ENCODE measurements around the gene CDY2A.
"Not testable (repeated sequence)": the region's sequence is repeated elsewhere in the genome, so short reads cannot be mapped to it uniquely, and the experiment has no call there.

CDY2A gene, protein sequence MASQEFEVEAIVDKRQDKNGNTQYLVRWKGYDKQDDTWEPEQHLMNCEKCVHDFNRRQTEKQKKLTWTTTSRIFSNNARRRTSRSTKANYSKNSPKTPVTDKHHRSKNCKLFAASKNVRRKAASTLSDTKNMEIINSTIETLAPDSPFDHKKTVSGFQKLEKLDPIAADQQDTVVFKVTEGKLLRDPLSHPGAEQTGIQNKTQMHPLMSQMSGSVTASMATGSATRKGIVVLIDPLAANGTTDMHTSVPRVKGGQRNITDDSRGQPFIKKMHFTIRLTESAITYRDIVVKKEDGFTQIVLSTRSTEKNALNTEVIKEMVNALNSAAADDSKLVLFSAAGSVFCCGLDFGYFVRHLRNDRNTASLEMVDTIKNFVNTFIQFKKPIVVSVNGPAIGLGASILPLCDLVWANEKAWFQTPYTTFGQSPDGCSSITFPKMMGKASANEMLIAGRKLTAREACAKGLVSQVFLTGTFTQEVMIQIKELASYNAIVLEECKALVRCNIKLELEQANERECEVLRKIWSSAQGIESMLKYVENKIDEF

DNA sequence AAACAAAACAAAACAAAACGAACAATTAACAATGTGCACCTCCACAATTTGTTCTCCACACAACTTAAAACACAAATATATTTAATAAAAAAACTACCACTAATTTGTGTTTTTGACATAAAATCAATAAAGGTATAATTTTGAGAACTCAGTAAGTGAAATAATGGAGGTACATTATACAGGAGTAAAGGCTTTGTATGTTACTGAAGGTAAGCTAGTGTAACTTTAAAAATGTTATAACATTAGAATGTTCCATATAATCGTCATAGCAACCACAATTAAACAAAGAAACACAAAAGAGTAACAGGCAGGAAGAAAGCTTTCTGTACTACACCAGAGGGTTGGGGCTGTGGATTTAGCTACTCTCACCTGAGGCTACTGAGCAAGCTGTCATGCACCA, at the start of gene CDY2A:
Gene CDY2A, plus strand, starts transcription at position 301 of the 400 bp plus-strand sequence. CDS start 328 bp downstream, outside the sequence.
- not testable (repeated sequence) for DNase-seq

DNA sequence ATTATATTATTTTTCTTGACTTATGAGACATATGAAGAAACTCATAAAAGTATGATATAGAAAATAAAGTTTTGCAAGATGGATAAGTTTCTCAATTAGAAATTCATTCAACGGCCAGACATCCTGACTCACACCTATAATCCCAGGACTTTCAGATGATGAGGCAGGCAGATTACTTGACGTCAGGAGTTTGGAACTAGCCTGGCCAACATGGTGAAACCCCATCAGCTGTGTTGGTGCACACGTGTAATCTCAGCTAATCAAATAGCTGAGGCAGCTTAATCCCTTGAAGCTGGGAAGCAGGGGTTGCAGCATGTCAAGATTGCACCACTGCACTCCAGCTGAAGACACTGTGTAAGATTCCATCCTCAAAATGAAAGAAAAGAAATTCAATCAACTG, 28.0 kb upstream of the CDY2A start:
- not testable (repeated sequence) for DNase-seq

DNA sequence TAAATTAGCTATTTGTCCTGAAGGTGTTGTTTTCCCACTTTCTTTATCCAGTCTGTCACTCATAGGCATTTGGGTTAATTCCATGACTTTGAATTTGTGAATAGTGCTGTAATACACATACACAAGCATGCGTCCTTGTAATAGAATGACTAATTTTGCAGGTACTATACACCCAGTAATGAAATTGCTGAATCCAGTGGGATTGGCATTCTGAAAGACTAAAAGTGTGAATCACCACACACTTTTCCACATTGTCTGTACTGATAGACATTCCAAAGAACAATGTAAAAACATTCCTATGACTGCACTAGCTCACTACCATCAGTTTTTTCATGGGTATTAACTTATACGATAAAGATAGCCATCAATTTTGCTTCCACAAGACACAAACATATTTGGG, 27.3 kb upstream of the CDY2A start:
- not testable (repeated sequence) for DNase-seq

DNA sequence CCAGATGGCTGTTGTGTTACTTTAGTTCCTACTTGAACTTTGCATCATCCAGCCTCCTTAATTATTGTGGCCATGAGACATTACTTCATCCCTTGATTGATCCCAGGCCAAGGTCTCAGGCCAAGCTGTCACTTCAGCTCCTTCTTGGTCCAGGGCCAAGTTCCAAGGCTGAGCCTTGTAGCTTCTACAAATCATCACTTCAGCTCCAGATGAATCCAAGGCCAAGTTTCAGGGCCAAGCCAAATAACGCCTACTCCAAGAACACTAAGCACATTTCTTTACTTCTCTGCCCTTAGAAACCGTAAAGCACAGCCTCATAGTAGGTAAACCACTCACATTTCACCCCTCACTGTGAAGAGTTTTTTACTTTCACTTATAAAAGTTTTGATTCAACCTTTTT, 1.7 kb upstream of the CDY2A start:
- not testable (repeated sequence) for DNase-seq

DNA sequence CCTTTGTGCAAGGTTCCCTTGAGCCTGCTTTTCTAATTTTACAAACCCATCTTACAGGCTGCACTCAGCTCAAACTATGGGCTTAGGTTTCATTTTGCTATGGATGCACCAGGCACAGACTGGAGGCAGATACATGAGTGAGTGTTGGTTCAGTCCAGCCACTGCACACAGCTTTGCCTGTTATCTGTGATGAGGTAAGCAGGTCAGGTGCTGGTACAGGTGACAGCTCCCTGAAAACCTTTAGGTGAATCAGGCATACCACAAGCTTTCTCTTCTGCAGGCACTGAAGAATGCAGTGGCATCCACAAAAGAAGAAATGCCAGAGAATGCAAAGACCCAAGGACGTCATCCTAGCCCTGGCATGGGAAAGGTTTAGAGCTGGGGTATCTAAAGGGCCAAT, 3.3 kb downstream of the CDY2A start:
- not testable (repeated sequence) for DNase-seq

DNA sequence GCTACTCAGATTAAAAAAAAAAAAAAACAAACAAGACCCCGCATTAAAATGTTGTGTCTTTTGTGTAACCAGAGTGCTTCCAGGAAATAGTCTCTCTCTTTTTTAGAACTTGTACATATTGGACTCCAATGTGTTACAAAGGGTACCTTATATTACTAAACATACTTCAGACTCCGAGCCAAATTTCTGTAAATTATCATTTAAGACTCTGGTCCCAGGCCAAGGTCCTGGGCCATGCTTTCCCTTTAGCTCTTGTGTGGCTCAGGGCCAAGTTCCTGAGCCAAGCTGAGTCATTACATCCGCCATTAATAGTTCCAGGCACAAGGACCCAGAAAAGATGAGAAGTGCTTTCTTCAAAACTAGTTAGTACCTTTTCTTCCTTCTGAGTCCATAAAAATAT, 4.6 kb downstream of the CDY2A start:
- DNase-seq, result not testable (repeated sequence)

DNA sequence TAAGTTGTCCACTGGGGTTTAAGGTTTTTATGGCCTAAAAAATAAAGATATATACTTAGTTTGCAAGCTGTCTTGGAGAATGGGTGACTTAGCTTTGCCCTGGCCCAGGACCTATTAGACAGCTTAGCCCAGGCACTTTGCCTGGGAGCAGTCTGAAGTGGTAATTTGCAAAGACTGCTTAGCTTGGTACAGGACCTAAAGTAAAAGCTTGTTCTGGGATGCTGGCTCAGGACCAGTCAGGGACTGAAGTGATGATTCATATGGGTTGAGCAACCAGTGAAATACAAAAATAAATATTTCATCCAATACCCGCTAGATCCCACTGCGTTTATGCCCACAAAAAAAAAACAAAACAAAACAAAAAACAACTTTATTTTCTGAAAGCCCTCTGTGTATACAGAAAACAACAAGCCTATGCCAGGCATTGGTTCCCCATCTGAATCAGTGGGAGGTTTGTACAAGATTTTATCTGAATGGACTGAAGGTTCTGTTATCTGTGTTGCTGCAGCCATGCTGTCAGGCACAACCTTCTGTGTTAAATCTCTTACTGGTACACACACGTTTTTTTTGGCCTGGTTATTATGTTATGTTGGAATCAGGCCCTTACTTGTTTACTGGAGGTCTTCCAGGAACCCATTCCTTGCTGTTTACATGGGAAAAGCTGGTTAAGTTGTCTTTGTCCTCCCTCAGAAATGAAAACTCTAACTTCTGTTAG, 8.7 kb downstream of the CDY2A start:
- DNase-seq, result not testable (repeated sequence)

DNA sequence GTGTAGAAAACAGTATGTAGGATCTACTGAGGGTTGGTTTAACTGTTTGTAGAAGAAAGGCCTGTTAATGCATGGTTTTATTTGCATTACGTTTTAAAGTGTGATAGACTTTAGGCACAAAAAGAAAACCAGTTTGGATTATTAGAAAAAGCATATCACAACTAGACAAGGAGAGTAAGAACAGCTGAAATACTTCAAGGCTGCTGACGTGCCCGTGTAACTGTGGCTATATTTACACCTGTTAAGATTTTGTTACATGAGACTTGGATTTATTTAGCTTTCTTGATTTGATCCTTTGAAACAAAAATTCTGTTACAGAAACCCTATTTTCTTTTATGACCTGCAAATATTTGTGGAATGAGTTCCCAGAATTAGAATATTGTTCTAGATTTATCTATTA, 9.3 kb downstream of the CDY2A start:
- DNase-seq, result not testable (repeated sequence)

DNA sequence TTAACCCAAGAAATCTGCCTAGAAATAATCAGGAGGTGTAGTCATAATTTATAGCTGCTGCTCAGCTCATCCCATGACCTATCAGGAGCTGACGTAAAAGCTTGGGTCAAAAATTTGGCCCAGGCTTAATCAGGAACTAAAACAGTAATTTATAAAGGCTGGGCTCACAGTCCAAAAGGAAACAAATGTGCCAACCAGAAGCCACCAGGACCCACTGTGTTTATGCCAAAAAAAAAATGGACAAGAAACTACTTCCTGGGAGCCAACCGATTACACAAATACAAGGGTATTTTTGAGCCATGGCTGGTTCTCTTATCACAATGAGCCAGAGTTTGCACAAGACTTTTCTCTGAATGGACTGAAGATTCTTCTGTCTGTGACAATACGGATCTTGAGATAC, 19.4 kb downstream of the CDY2A start:
- not testable (repeated sequence) for DNase-seq

DNA sequence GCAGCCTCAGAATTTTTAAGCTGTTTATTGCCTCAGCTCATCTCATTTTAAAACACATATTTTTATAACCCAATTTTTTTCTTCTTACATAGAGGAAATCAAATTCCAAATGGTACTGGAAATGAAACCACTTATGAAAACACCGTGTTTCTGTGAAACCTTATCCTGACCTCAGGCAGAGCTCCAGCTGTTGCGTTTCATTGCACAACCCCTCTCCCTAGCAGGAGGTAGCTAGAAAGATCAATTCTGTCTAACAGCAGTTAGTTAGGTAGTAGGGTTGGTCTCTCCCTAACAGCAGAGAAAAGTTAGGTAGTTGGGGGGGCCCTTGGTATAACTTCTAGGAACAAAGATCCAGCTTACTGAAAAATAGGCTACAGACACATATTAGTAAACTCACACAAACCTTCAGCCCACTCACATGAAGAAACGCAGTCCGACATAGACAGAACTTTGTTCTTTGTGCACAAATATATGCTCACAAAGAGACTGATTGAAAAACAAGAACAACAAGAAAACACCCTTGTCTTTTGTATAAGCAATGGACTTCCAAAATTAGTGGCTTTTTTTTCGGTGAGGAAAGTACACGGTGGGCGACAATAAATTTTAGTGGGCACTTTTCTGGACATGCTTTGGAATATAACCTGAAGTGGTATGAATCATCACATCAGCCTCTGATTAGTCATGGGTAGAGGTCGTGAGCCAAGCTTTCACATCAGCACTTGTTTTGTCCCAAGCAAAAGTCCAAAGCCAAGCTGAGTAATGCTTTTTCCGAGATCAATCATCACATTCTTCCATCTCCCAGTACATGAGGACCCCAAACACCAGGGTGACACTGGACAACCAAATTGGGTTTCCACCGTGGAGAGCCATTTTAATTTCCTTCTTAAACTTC, 22.8 kb downstream of the CDY2A start:
- not testable (repeated sequence) for DNase-seq

DNA sequence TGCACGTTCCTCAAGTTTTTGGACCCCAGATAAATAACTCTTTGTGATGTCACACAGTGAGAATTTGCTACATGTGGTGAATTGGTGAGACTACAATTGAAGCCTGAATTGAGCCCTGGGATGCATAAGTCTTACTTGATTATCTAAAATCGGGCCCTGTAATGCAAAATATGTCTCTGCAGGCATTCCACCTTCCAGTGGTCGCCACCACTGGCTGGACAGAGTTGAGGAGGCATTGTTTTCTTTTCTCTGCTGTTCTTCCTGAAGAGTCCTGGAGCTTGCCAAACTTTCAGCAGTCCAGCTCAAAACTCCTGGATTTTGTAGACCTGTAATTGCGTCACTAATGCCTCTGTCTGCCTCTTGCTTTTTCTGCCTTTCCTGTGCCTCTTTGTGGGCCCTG, 23.5 kb downstream of the CDY2A start:
- DNase-seq, result not testable (repeated sequence)

DNA sequence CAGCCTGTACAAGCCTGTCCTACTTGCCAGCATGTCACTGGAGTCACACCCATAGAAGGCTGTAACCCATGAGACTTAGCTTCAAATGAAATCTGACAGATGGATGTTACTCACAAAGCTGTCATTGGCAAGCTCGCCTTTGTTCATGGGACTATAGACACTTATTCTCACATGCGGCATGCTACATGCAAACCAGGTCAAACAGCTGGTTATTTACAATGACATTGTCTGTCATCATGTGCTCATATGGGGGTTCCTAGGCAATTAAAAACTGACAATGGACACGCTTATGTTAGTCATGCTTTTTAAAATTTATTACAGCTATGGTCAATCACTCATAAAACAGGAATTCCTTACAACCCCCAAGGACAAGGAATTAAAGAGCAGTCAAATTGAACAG, 30.9 kb downstream of the CDY2A start:
- DNase-seq, result not testable (repeated sequence)

DNA sequence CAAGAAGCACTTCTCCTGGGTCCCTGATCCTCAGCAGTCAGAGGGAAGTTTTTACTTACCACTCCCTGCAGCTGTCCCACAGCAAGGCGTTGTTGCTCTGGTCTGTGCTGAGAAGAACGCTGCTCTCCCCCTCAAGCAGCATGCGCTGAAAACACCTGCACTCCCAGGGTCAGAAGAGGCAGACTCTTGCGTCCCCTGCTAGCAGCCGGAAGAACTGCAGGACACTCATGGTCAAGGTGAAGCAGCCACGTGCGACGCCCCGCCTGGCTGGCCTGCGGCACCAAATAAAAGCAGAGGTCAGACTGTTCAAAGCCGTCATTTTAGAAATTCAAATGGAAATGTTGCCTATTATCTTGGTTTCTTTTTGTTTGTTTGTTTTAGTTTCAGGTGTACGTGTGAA, 47.9 kb downstream of the CDY2A start:
- DNase-seq, result not testable (repeated sequence)

Measured in RPMI8226 (cell line).